ENCODE measurements around the gene VAV2.

The VAV2 gene

GRCh38 chr9:134004881-134005280, 12.8 kb upstream of the VAV2 start:
- TF ChIP-seq CTCF (IDR thresholded peaks at IDR 0.05; ENCODE audit: low read depth, low read length, missing control alignments): no peak
- no peak for DNase-seq (ENCODE audit: low read depth)
- no peak overlapping the region for H3K4me3 ChIP-seq (ENCODE audit: low read depth, low read length)
- in situ Hi-C loops (cut with HindIII; ENCODE audit: low sequenced_read_pairs): no loop called here

- H3K4me3 ChIP-seq (ENCODE audit: low read depth, low read length): no peak overlapping the region
- TF ChIP-seq CTCF (IDR thresholded peaks at IDR 0.05; ENCODE audit: low read depth, low read length, missing control alignments): no peak
- DNase-seq (ENCODE audit: low read depth): no peak
- in situ Hi-C loops (cut with HindIII; ENCODE audit: low sequenced_read_pairs): no loop called here
Observed at GRCh38 chr9:134004131-134004873, 12.2 kb upstream of the VAV2 start.

- no peak for DNase-seq (ENCODE audit: low read depth)
- in situ Hi-C loops (cut with HindIII; ENCODE audit: low sequenced_read_pairs): no loop called here
- no peak for TF ChIP-seq CTCF (IDR thresholded peaks at IDR 0.05; ENCODE audit: low read depth, low read length, missing control alignments)
- no peak overlapping the region for H3K4me3 ChIP-seq (ENCODE audit: low read depth, low read length)
Observed at GRCh38 chr9:134003237-134003636, 11.1 kb upstream of the VAV2 start.

DNA sequence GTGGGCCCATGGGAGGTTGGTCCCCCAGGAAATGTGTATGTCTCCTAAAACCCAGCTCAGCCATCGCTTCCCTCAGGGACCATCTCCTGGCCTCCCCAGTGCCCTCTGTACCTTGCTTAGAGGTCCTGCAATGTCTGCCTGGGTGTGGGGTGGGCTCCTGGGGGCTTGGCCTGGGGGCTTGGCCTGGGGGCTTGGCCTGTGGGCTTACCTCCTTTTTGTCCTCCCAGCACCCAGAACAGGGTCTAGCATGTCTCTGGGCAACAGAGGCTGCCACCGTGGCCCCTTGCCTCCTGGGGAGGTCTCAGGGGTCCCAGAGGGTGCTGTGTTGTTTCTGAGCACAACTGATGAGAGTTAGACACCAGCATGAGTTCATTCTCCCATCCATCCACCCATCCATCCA, 10.7 kb upstream of the VAV2 start:
- in situ Hi-C loops (cut with HindIII; ENCODE audit: low sequenced_read_pairs): no loop called here
- H3K4me3 ChIP-seq (ENCODE audit: low read depth, low read length): no peak overlapping the region
- no peak for TF ChIP-seq CTCF (IDR thresholded peaks at IDR 0.05; ENCODE audit: low read depth, low read length, missing control alignments)
- no peak for DNase-seq (ENCODE audit: low read depth)

- in situ Hi-C loops (cut with HindIII; ENCODE audit: low sequenced_read_pairs): loop anchor here (5.0 kb wide), 1 partner anchor 218 kb away; no protein-coding TSS in a partner anchor
- DNase-seq (ENCODE audit: low read depth): no peak
- H3K4me3 ChIP-seq (ENCODE audit: low read depth, low read length): no peak overlapping the region
- TF ChIP-seq CTCF (IDR thresholded peaks at IDR 0.05; ENCODE audit: low read depth, low read length, missing control alignments): peak; percentile 9
Observed at GRCh38 chr9:133999851-134000265, 7.7 kb upstream of the VAV2 start.

DNA sequence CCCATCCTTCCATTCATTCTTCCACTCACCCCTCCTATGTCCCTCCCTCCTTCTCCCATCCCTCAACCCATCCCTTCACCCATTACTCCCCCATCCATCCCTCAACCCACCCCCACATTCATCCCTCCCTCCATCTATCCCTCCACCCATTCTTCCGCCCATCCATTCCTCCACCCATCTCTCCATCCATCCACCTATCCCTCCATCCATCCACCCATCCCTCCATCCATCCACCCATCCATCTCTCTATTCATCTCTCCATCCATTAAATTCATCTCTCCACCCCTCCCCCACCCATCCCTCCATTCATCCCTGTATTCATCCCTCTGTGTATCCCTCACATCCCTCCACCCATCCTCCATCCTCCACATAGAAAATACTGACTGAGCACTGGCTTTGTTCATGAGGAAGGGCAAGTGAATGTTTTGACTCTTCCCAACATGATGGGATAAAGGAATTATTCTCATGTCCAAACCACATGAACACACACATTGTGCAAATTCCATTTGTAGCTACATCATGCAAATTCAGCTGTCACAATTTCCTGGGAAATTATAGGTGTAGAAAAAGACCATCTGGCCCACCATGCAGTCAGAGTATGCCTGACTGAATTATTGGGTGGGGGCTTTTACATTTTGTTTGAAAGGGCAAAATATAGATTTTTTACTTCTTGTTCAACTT, 6.9 kb upstream of the VAV2 start:
- in situ Hi-C loops (cut with HindIII; ENCODE audit: low sequenced_read_pairs): loop anchor here (5.0 kb wide), 1 partner anchor 217 kb away; no protein-coding TSS in a partner anchor
- no peak overlapping the region for H3K4me3 ChIP-seq (ENCODE audit: low read depth, low read length)
- no peak for TF ChIP-seq CTCF (IDR thresholded peaks at IDR 0.05; ENCODE audit: low read depth, low read length, missing control alignments)
- no peak for DNase-seq (ENCODE audit: low read depth)

Measured in astrocyte of the cerebellum (primary cell).